ENCODE data around the gene RAP1A.

Gene RAP1A

GRCh38 chr1:111716333-111716732 lies 96.7 kb downstream of the RAP1A start:
- H3K4me3 ChIP-seq (ENCODE audit: low read length) = no peak overlapping the region
- DNase-seq (ENCODE audit: low read depth) = no peak
- TF ChIP-seq CTCF (conservative IDR thresholded peaks at IDR 0.05; ENCODE audit: low read depth, low read length) = no peak

- TF ChIP-seq CTCF (conservative IDR thresholded peaks at IDR 0.05; ENCODE audit: low read depth, low read length) = no peak
- no peak overlapping the region for H3K4me3 ChIP-seq (ENCODE audit: low read length)
- no peak for DNase-seq (ENCODE audit: low read depth)
Observed at GRCh38 chr1:111717450-111717849, 97.9 kb downstream of the RAP1A start.

GRCh38 chr1:111719135-111719534 lies 99.5 kb downstream of the RAP1A start:
- no peak overlapping the region for H3K4me3 ChIP-seq (ENCODE audit: low read length)
- TF ChIP-seq CTCF (conservative IDR thresholded peaks at IDR 0.05; ENCODE audit: low read depth, low read length) = no peak
- DNase-seq (ENCODE audit: low read depth) = no peak

GRCh38 chr1:111719674-111720132 lies 100.1 kb downstream of the RAP1A start:
- TF ChIP-seq CTCF (conservative IDR thresholded peaks at IDR 0.05; ENCODE audit: low read depth, low read length) = no peak
- no peak overlapping the region for H3K4me3 ChIP-seq (ENCODE audit: low read length)
- no peak for DNase-seq (ENCODE audit: low read depth)

GRCh38 chr1:111720274-111720976 lies 100.8 kb downstream of the RAP1A start:
- no peak for DNase-seq (ENCODE audit: low read depth)
- H3K4me3 ChIP-seq (ENCODE audit: low read length) = no peak overlapping the region
- TF ChIP-seq CTCF (conservative IDR thresholded peaks at IDR 0.05; ENCODE audit: low read depth, low read length) = no peak

GRCh38 chr1:111720977-111721786 lies 101.6 kb downstream of the RAP1A start:
- no peak overlapping the region for H3K4me3 ChIP-seq (ENCODE audit: low read length)
- no peak for TF ChIP-seq CTCF (conservative IDR thresholded peaks at IDR 0.05; ENCODE audit: low read depth, low read length)
- DNase-seq (ENCODE audit: low read depth) = no peak
